Nucleus accumbens (tissue), 56 donors: Measurements from ENCODE around the gene COG2.

Source experiments
- DNase-seq, 56 donors: peaks; one replicate each; lab custom pipeline; 2025; lab: John Stamatoyannopoulos, UW

Gene COG2

GRCh38 chr1:230668227-230668626 lies 25.9 kb downstream of the COG2 start:
- no peak for DNase-seq

DNA sequence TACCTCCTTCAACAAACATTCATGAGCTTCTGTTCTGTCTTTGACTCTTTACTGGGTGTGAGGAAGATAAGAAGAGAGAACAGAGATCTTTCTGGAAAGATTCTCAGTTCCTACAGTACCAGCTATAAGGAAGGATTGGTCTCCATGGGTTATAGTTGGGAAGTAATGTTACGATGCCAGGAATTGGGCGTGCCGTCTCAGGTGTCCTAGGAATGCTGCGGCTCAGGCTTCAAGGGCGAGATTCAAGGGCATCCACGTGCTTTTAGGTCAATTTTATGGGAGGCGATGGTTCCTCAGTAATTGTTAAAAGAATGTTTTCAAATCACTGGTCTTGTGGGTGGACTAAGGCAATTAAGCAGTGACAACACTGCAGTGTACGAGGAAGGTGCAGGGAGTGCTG lies 27.3 kb downstream of the COG2 start:
- no peak for DNase-seq

- no peak for DNase-seq
Measured at GRCh38 chr1:230674581-230674980, 32.3 kb downstream of the COG2 start.

- DNase-seq: no peak
Measured at GRCh38 chr1:230677200-230677599, 34.9 kb downstream of the COG2 start.

GRCh38 chr1:230679192-230679591 lies 36.9 kb downstream of the COG2 start:
- DNase-seq: peak in 2 of 56 donors; percentile 13 to 17

GRCh38 chr1:230679825-230680224 lies 37.5 kb downstream of the COG2 start:
- no peak for DNase-seq

- DNase-seq: no peak
Measured at GRCh38 chr1:230680300-230681025, 38.2 kb downstream of the COG2 start.

GRCh38 chr1:230681599-230681998 lies 39.3 kb downstream of the COG2 start:
- DNase-seq: no peak

GRCh38 chr1:230682274-230682673 lies 40.0 kb downstream of the COG2 start:
- peak in 30 of 56 donors; percentile 16 to 79 (median 44) for DNase-seq

GRCh38 chr1:230682882-230683610 lies 40.8 kb downstream of the COG2 start:
- no peak for DNase-seq

- DNase-seq: no peak
Measured at GRCh38 chr1:230684146-230684545, 41.9 kb downstream of the COG2 start.

DNA sequence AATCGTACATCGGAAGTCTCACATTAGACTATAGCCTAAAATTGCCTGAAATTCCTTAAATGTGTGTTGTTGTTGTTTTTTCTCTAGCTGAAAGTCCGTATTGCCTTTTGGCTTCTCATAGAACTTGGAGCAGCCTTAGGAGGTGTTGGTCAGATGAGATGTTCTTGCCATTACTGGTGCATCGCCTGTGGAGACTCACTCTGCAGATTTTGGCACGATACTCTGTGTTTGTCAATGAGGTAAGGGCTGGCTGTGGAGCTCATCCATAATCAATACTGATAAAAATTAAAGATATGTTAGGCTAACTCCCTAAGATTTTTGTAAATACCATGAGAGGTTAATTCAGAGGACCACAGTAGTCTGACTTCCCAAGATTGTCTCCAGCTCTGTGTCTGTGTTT lies 42.7 kb downstream of the COG2 start:
- DNase-seq: no peak

GRCh38 chr1:230686747-230687146 lies 44.5 kb downstream of the COG2 start:
- DNase-seq: no peak

- DNase-seq: no peak
Measured at GRCh38 chr1:230690101-230690500, 47.8 kb downstream of the COG2 start.

DNA sequence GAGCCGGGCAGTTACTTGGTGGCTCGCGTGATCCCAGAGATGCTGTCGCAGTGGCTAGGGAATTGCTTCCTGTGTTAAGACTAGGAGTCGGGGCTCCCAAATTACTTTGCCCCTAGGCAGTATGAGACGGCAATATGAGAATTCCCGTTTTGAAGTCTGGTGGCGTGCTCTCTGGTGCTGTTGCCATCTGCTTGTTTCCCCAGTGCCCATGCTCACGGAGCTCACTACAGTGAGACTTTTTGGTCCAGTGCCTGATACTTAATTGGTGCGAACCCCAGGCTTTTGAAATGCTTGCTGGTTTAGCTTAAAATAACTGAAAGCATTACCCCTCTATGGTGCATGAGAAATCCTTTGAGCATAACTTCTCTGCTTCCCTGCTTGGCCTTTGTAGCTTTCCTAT lies 49.3 kb downstream of the COG2 start:
- DNase-seq: no peak

DNA sequence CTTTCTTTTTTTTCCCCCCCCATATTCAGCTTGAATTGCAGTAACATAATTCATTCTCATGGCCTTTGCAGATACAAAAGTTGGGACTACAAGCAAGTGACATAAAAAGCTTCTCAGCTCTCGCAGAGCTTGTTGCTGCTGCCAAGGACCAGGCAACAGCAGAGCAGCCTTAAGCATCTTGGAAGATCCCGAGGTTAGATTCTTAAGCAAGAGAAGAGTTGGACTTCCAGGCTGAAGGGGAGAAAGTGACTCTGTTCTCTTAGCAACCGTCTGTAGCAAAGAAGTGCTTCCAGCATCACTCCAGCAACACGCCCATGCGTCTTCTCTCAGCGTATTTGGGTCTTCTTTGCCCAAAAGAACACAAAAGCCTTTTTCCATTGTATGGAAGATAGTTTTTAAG lies 50.9 kb downstream of the COG2 start:
- DNase-seq: peak in 5 of 56 donors; percentile 21 to 58 (median 52)

- no peak for DNase-seq
Measured at GRCh38 chr1:230693777-230694176, 51.5 kb downstream of the COG2 start.

DNA sequence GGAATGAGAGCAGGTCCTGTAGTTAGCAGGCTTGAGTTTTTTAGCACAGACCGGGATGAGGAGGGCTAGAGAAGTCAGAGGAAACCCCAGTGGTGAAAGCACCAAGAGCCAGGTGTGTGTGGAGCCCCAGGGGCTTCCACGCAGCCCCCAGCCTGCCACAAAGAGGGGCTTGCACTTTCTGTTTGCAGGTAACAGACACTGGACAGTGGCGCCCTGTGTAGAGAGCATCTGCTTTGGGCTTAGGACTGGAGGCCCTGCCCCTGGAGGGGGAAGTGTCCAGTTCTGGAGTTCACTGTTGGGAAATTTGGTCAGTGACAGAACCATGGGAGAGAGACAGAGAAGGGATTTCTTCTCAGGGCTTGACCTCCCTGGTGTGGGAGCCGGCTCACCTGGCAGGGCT lies 52.2 kb downstream of the COG2 start:
- DNase-seq: no peak

DNA sequence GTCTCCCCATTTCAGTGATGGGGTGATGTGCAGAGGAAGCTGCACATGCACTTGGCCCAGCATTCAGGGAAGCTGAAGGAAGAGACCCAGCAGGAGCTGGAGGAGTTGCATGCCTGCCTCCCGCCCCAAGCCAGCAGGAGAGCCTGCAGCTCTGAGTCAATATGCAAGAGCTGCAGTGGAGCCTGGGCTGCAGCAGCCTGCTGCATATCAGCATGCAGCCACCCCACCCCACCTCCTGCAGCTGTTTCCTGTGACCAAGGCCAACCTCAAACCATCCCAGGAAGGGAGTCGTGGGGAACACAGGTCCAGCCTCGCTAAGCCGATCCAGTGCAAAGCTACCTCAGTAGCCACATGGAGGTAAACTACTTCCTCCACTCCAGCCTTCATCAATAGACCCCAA lies 52.7 kb downstream of the COG2 start:
- DNase-seq: no peak

DNA sequence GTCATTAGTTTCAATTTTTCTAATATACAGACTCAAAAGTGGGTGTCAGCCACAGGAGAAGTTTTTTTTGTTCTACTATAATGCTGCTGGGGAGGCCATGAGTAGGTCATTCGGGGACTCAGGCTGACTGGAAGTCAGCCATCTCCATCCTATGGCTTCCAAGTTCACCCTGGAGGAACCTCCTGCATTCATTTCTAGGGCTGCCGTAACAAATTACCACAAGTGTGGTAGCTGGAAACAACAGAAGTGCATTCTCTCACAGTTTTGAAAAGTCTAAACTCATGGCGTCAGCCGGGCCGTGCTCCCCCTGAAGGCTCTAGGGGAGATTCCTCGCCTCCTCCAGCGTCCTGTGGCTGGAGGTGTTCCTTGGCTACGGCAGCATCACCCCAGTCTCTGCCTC lies 53.9 kb downstream of the COG2 start:
- DNase-seq: no peak

- DNase-seq: no peak
Measured at GRCh38 chr1:230696722-230697437, 54.6 kb downstream of the COG2 start.

DNA sequence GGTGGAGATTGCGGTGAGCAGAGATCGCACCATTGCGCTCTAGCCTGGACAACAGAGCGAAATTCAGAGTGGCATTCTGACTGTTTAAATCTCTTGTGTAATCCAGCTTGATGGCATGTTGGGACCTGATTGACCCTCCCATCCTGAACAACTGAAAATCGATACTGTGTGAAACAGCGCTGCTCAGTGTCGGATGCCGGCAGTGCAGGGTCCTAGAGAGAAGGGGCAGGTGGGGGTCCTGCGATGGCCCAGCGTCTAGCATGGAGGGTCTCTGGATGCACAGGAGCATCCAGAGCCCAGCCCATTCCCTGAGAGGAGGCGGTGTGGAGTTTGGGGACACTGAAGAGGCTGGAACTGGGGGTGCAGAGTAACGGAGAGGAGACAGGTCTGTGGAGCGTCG lies 55.8 kb downstream of the COG2 start:
- DNase-seq: no peak
